Karpas-422 (cell line): Measurements from ENCODE around the gene HOXA13. TPM values are rescaled to one million over a fixed set of nuclear protein-coding genes. Genes with fewer than 3 reads are reported as not detected.

Experiments
- DNase-seq: peaks from one replicate; pipeline ENCODE4 v3.0.0-alpha.2; 2015
- H2AFZ ChIP-seq: fragments of 200-600 bp; sonication (generic); 2 replicates; pipeline ENCODE4 v1.6.1; 2014; ENCODE audit warnings: antibody characterized with exemption, low read length, mixed read lengths
- H3K27ac ChIP-seq: fragments of 200-600 bp; sonication (generic); 2 replicates; pipeline ENCODE4 v1.5.1; 2014; ENCODE audit warnings: mild to moderate bottlenecking, low read length, moderate library complexity
- H3K27me3 ChIP-seq: fragments of 200-600 bp; sonication (generic); 2 replicates; pipeline ENCODE4 v1.6.1; 2014; ENCODE audit warnings: low read length, mixed read lengths
- H3K36me3 ChIP-seq: fragments of 200-600 bp; sonication (generic); 2 replicates; pipeline ENCODE4 v1.6.1; 2014; ENCODE audit warnings: low read length, mixed read lengths; ENCODE audit not compliant: insufficient read depth
- H3K4me1 ChIP-seq: fragments of 200-600 bp; sonication (generic); 2 replicates; pipeline ENCODE4 v1.6.1; 2014; ENCODE audit warnings: mild to moderate bottlenecking, low read length, mixed read lengths
- H3K4me2 ChIP-seq: fragments of 200-600 bp; sonication (generic); 2 replicates; pipeline ENCODE4 v1.6.1; 2014; ENCODE audit warnings: low read length, low read depth, mild to moderate bottlenecking; ENCODE audit not compliant: poor library complexity, severe bottlenecking
- H3K4me3 ChIP-seq: fragments of 200-600 bp; sonication (generic); 2 replicates; pipeline ENCODE4 v1.5.1; 2014; ENCODE audit warnings: mild to moderate bottlenecking, antibody characterized with exemption, low read length, mixed read lengths
- H3K79me2 ChIP-seq: fragments of 200-600 bp; sonication (generic); 2 replicates; pipeline ENCODE4 v1.6.1; 2014; ENCODE audit warnings: mild to moderate bottlenecking, low read length, mixed read lengths
- H3K9ac ChIP-seq: fragments of 200-600 bp; sonication (generic); 2 replicates; pipeline ENCODE4 v1.6.0; 2014; ENCODE audit warnings: low read length
- H3K9me2 ChIP-seq: fragments of 200-600 bp; sonication (generic), shearing (Covaris generic); replicated peaks from 2 replicates; pipeline ENCODE4 v1.6.0; 2014; ENCODE audit warnings: mild to moderate bottlenecking, low read length, moderate library complexity; ENCODE audit not compliant: insufficient read depth
- H3K9me3 ChIP-seq: fragments of 300-700, 200-600 bp; sonication (generic); 2 replicates; pipeline ENCODE4 v1.6.1; 2014; ENCODE audit warnings: low read length, mixed read lengths
- H4K20me1 ChIP-seq: fragments of 200-600 bp; sonication (generic); 2 replicates; pipeline ENCODE4 v1.6.1; 2014; ENCODE audit warnings: mild to moderate bottlenecking, antibody characterized with exemption, low read length, low read depth; ENCODE audit not compliant: insufficient read depth
- total RNA-seq: library from RNA; depleted of rRNA; stranded (reverse); fragments of >200 nt; shearing (Covaris generic); gene quantifications from 2 replicates; pipeline ENCODE4 v1.2.3, GENCODE V29; 2014; ENCODE audit warnings: low replicate concordance

The HOXA13 gene
- total RNA-seq, 1 experiment from 2014 or later = 0.07 TPM

DNA sequence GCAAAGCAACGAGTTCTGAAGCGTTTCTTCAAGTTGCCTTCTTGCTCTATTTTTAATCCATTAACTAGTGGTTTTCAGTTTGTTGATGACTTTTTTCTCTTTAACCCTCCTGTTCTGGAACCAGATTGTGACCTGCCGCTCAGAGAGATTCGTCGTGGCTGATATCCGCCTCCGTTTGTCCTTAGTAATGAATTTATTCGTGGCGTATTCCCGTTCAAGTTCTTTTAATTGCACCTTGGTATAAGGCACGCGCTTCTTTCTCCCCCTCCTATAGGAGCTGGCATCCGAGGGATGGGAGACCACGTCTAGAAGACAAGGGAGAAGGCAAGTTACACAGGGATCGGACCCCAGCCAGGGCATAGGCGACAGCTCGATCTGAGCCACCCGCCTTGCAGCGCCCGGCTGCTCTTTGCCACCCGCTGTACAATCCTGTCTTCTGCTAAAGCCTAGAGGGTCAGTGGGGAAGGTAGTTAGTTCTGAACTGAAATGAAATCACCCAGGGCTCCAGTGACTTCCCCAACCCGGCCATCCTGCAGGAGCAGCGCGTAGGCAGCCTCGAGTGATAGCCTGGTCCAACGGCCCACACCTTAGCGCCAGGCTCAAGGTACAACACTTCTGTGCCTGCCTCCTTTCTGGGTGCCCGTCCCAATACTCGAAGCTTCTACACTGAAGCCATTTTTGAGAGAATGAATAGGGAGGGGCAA lies 1.6 kb downstream of the HOXA13 start:
- H3K9me3 ChIP-seq = no peaks in the 10 kb centered on the region
- H3K27me3 ChIP-seq = no peaks in the 10 kb centered on the region
- peaks cover 22% of the 10 kb centered on the region for H3K4me1 ChIP-seq
- no peaks in the 10 kb centered on the region for H3K9me2 ChIP-seq
- H3K9ac ChIP-seq = no peak overlapping the region
- DNase-seq = no peak
- no peak overlapping the region for H2AFZ ChIP-seq
- no peak overlapping the region for H3K4me3 ChIP-seq
- no peak overlapping the region for H3K27ac ChIP-seq
- no peaks in the 10 kb centered on the region for H3K79me2 ChIP-seq
- no peak overlapping the region for H3K4me2 ChIP-seq
- H3K36me3 ChIP-seq = no peaks in the 10 kb centered on the region
- H4K20me1 ChIP-seq = no peaks in the 10 kb centered on the region

DNA sequence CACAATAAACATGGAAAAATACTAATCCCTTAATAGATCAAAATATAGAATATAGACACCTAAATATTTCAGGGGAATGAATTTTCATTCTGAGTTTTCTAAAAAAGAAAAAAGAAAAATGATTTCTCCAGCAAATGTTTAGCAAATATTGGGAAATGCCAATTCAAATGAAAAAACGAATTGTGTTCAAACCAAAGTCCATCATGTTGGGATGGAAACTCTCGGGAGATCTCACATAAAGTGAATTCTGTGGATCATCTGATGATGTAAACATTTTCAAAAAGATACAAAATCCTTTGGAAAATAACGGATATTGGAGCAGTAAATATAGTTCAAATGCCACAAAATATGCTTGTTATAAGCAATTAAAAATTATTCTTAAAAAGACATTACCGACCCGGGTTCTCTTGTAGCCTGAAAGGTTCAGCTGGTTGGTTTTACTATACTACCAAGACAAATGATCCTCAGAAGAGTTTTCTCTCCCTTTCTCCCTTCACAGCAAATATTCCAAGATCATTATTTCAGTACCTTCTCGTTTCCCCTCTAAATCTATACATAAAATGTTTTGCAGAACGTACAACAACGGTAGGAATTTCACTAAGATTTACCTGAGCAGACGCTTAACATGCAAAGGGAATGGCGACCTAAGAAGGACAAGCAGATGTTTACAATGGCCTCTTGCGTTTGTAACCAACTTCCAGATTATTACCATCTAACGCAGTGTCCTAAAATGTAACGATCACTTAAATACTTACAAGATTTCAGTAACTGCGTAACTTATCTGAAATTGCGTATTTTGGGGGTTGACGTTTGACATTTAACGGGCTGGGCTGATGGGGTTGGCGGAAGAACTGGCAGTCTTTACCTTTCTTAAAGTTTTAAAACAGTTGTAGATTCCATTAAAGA lies 2.5 kb downstream of the HOXA13 start:
- Histone ChIP-seq H3K27me3 (no peaks in the 10 kb centered on the region), H3K9me2 (no peaks in the 10 kb centered on the region), H3K4me1 (peaks cover 22% of the 10 kb centered on the region), H3K4me3 (no peak overlapping the region), H3K27ac (no peak overlapping the region), H2AFZ (no peak overlapping the region), H3K36me3 (no peaks in the 10 kb centered on the region), H3K9ac (no peak overlapping the region), H4K20me1 (no peaks in the 10 kb centered on the region), H3K79me2 (no peaks in the 10 kb centered on the region), H3K4me2 (no peak overlapping the region), H3K9me3 (no peaks in the 10 kb centered on the region)
- no peak for DNase-seq

DNA sequence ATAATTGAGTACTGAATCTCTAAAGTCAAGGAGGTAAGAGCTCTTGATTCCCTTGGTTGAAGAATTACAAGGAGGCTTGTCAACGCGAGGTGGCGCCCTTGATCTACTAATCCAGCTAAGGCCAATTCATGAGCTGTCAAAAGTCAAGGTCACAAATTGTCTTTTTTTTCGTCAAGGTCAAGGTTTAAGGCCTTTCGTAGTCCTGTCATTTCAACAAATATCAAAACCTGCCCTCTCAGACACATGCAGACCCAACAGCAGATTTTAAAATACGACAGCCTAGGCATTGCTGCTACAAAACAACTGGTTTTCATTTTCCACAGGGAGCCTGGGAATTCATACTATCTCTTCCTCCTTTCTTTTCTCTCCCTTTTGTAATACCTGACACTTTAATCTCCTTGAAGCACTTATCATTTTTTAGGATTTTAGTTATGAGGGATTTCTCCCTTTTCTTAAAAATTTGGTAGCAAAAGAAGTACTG lies 3.6 kb downstream of the HOXA13 start:
- H3K9ac ChIP-seq = no peak overlapping the region
- no peak overlapping the region for H3K27ac ChIP-seq
- no peak overlapping the region for H3K4me2 ChIP-seq
- H3K9me3 ChIP-seq = no peaks in the 10 kb centered on the region
- H4K20me1 ChIP-seq = no peaks in the 10 kb centered on the region
- peak; percentile 92 for DNase-seq
- H3K79me2 ChIP-seq = no peaks in the 10 kb centered on the region
- no peaks in the 10 kb centered on the region for H3K9me2 ChIP-seq
- no peaks in the 10 kb centered on the region for H3K36me3 ChIP-seq
- H3K27me3 ChIP-seq = no peaks in the 10 kb centered on the region
- H2AFZ ChIP-seq = no peak overlapping the region
- peaks cover 15% of the 10 kb centered on the region for H3K4me1 ChIP-seq
- H3K4me3 ChIP-seq = no peak overlapping the region

DNA sequence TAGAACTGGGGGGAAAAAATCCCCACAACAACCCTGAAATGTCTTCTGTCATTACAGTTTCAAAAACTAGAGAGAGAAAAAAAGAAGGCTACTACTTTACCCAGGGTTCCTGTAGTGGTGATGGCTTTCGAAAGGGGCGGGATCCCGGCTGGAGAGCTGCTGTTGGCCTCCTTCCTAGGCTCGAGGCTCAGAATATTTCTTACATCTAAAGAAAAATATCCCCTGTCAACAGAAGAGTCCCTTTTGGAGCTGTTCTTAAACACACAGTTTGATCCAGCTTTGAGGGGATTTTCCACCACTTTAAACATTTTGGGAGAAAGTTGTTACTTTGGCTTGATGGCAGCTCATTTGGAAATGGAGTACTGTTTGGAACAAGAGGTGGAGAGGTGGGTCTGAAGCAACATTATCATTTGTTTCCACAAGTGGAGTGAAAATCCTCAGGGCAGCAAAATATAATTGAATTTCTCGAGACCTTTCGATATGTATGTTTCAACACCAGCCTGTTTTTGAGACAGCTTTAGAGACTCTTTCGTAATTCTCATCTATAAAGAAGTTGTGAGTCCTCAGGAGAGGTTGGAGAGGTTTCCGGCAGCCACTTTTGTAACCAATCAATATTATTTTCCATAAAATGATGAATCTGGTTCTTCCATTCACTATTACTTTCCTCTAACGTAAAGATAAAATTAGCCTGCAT lies 5.1 kb downstream of the HOXA13 start:
- no peaks in the 10 kb centered on the region for H3K36me3 ChIP-seq
- no peak overlapping the region for H3K9ac ChIP-seq
- H3K9me3 ChIP-seq = no peaks in the 10 kb centered on the region
- no peaks in the 10 kb centered on the region for H3K79me2 ChIP-seq
- no peak for DNase-seq
- H3K4me1 ChIP-seq = peaks cover 2% of the 10 kb centered on the region; the same call in 1 of the 2 replicates
- H2AFZ ChIP-seq = no peak overlapping the region
- no peaks in the 10 kb centered on the region for H3K27me3 ChIP-seq
- no peaks in the 10 kb centered on the region for H3K9me2 ChIP-seq
- H3K27ac ChIP-seq = no peak overlapping the region
- no peak overlapping the region for H3K4me2 ChIP-seq
- H3K4me3 ChIP-seq = no peak overlapping the region
- no peaks in the 10 kb centered on the region for H4K20me1 ChIP-seq

DNA sequence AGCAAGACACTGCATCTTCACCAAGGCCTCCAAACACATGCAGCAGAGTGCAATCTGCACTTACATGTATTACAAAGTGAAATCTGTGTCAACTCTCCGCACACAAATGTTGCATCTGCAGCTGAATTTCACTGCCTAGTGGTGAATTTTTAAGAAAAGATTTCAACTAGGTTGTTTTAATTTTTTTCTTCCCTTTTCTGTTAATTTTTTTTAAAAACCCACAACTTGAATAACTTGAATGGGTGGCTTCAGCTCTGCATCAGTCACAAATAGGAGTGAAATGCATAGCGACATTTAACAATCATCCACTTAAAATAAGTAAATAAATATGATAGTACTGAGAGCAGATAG lies 5.9 kb downstream of the HOXA13 start:
- Histone ChIP-seq H2AFZ (no peak overlapping the region), H3K4me1 (peaks cover 2% of the 10 kb centered on the region; the same call in 1 of the 2 replicates), H3K9me2 (no peaks in the 10 kb centered on the region), H3K9ac (no peak overlapping the region), H3K4me2 (no peak overlapping the region), H3K9me3 (no peaks in the 10 kb centered on the region), H3K27ac (no peak overlapping the region), H3K4me3 (no peak overlapping the region), H3K79me2 (no peaks in the 10 kb centered on the region), H3K27me3 (no peaks in the 10 kb centered on the region), H4K20me1 (no peaks in the 10 kb centered on the region), H3K36me3 (no peaks in the 10 kb centered on the region)
- DNase-seq = no peak

DNA sequence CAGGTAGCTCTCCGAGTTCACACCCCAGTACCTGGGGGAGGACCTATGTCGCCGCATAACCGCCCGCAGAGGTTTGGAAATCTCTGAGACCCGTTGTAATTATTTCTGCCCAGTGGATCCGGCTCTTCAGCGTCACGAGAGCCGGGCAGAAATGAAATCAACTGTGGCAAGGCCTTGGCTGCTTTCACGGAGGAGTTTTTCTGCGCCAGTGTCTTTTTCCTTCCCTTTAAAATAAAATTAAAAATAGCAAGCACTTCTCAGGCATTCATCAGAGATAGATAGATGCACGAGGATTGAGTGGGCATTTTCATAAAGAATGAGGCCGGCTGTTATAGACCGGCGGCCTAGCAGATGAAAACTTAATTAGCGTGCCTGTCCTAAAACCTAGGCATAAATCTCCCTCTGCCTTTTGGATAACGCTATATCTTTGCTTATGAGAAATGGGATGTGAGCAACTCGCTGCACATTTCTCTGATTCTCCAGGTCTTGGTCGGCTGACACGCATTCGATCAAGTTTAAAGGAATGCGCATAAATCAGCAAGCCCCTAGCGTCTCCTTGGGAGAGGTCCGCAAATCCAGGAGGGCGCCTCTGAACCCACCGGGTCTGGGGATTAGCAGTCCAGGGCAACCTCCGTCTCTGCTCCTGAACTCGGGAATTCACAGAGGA lies 6.4 kb downstream of the HOXA13 start:
- H2AFZ ChIP-seq = no peak overlapping the region
- DNase-seq = no peak
- H3K4me3 ChIP-seq = no peak overlapping the region
- no peaks in the 10 kb centered on the region for H3K27me3 ChIP-seq
- no peaks in the 10 kb centered on the region for H3K79me2 ChIP-seq
- H4K20me1 ChIP-seq = no peaks in the 10 kb centered on the region
- H3K4me2 ChIP-seq = no peak overlapping the region
- peaks cover 2% of the 10 kb centered on the region; the same call in 1 of the 2 replicates for H3K4me1 ChIP-seq
- no peaks in the 10 kb centered on the region for H3K9me2 ChIP-seq
- H3K27ac ChIP-seq = no peak overlapping the region
- no peaks in the 10 kb centered on the region for H3K9me3 ChIP-seq
- H3K9ac ChIP-seq = no peak overlapping the region
- no peaks in the 10 kb centered on the region for H3K36me3 ChIP-seq

DNA sequence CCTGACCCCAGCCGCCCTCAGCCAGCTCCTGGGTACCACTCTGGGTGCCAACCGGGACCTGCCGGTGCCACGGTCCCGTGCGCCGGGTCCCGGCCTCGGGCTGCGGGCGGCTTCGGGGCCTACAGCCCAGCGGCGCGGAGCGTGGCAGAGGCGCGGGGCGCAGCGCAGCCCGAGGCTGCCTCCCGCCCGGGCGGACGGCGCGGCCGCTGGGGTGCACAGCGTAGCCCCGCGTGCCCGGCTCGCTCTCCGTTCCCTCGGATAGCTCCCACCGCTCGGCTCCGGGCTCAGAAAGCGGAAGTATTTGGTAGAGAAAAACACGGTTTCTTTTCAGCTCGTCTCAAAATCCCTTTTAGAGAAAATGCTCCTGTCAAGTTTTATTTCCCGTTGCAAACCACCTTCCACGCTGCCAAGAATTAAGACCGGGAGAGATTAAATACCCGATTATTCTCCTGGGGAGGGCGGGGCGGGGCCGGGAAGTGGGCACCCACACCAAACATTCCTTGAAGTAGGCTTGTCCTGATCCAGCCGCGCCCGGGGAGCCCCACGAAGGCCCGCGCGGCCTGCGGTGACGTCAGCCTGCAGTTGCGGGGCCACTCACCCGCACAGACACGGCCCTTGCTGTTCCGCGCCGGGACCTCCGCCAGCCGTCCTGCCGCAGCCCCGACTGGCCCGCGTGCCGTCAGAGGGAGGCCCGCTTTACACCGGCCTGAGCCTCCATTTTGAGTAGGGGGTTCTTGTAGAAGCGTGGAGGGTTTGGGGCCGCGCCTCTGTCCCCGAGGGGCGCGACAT lies 7.2 kb downstream of the HOXA13 start:
- Histone ChIP-seq H3K36me3 (no peaks in the 10 kb centered on the region), H3K9me2 (no peaks in the 10 kb centered on the region), H2AFZ (no peak overlapping the region), H3K4me3 (no peak overlapping the region), H3K27ac (no peak overlapping the region), H3K79me2 (no peaks in the 10 kb centered on the region), H3K9ac (no peak overlapping the region), H3K27me3 (no peaks in the 10 kb centered on the region), H3K4me1 (peaks cover 2% of the 10 kb centered on the region; the same call in 1 of the 2 replicates), H4K20me1 (no peaks in the 10 kb centered on the region), H3K9me3 (no peaks in the 10 kb centered on the region), H3K4me2 (no peak overlapping the region)
- DNase-seq = no peak
